NB4 (cell line): ENCODE measurements around the gene LIN37.
A peak's percentile ranks its signal among the peaks of the same experiment; 100 is the strongest.
"Not testable (repeated sequence)": the region's sequence is repeated elsewhere in the genome, so short reads cannot be mapped to it uniquely, and the experiment has no call there.

Experiments
- DNase-seq: peaks from one replicate; pipeline ENCODE4 v3.0.0; 2010; ENCODE audit warnings: low read depth
- H3K4me3 ChIP-seq: one replicate; pipeline ENCODE4 v1.5.1; 2011; ENCODE audit warnings: mild to moderate bottlenecking, low read depth, low read length, moderate library complexity
- CTCF ChIP-seq: IDR thresholded peaks from one replicate; pipeline ENCODE4 v1.5.1; 2012; ENCODE audit warnings: low read depth, low read length
- MYC ChIP-seq: IDR thresholded peaks from 2 replicates; pipeline ENCODE4 v1.6.1; 2011; ENCODE audit warnings: low read depth, low read length
- POLR2A ChIP-seq: IDR thresholded peaks from 2 replicates; pipeline ENCODE4 v1.6.1; 2011; ENCODE audit warnings: mild to moderate bottlenecking; ENCODE audit not compliant: insufficient read length; ENCODE audit errors: extremely low read depth
- TF ChIP-seq, protein P1 (sequence below): IDR thresholded peaks from 2 replicates; pipeline ENCODE4 v1.6.1; 2011; ENCODE audit warnings: low read depth, low read length

The LIN37 gene

DNA sequence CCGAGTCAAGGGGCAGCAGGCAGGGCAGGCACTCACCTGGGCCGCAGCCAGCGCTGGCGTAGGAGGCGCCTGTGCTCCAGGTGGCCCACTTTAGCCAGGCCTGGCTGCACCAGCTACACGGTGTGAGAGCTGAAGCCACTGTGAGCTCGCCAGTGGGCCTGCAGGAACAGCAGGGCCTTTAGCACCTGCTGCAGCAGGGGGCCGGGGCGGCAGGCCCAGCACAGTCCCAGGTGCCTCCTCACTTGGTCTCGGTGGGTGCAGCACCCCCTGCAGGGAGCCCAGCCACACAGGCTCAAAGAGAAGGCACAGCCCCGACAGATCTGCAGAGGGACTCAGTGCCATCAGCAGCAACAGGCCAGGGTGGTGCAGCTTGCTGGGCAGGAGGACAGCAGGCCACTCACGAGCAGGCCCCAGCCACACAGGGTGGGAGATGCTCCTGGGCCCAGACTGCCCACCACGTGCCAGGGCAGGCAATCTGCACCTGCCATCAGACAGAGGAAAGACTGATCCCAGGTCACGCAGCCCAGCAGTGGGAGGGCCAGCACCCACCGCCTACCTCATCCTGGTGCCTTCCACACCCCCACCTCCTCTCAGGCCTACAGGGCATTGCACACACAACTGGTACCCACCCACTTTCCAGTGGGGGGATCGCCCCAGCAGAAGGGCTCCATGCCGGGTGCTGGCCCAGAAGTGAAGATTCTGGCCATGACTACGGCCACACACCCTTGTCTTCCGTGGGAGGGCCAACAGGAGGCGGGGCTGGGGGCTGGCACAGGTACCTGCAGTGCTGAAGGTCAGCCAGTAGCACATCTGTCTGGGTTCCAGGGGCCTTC, 42.8 kb downstream of the LIN37 start:
- peak; percentile 11 for DNase-seq
- TF ChIP-seq CTCF (peak; percentile 10), MYC (no peak)
- no peak overlapping the region for H3K4me3 ChIP-seq

DNA sequence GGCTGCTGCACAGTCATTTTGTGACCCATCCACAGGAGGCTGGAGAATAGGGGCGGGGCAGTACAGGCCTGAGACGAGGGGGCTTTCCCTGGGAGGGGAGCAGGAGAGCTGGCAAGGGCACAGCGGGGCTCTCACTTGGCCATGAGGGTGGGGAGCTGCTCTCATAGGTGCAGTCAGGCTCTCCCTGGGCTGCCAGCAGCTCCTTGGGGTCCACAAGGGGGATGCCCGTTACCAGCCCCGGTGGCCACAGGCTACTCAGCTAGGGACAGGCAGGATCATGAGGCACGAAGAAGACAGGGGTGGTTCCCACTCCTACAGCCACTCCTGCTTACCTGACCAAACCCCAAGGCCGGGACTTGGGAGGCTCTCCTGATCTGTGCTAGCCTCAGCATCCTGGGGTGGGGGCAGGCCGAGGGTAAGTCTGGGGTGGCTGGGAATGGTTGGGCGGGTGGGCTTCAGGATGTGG, 43.5 kb downstream of the LIN37 start:
- DNase-seq: no peak
- H3K4me3 ChIP-seq: no peak overlapping the region
- no peak for TF ChIP-seq POLR2A
- TF ChIP-seq MYC: no peak
- TF ChIP-seq, protein P1, sequence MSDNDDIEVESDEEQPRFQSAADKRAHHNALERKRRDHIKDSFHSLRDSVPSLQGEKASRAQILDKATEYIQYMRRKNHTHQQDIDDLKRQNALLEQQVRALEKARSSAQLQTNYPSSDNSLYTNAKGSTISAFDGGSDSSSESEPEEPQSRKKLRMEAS: no peak

DNA sequence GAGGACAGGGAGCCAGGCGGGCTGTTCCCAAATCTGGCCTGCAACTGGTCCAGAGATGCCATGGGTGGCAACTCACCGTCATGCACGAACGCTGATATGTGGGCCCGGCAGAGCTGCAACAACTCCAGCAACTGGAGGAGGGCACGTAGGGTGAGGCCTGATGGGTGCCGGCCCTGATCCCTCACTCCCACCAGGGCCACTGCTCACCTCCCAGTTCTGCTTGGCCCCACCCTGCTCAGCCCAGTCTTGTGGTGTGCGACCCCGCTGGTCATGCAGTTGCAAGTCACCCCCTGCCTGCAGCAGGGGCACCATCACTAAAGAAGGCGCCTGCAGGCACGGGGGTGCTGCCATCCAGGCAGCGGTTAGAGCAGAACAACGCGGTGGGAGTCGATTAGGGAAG, 43.9 kb downstream of the LIN37 start:
- DNase-seq: no peak
- TF ChIP-seq, protein P1: no peak
- no peak for TF ChIP-seq CTCF
- no peak for TF ChIP-seq MYC
- no peak for TF ChIP-seq POLR2A
- no peak overlapping the region for H3K4me3 ChIP-seq

DNA sequence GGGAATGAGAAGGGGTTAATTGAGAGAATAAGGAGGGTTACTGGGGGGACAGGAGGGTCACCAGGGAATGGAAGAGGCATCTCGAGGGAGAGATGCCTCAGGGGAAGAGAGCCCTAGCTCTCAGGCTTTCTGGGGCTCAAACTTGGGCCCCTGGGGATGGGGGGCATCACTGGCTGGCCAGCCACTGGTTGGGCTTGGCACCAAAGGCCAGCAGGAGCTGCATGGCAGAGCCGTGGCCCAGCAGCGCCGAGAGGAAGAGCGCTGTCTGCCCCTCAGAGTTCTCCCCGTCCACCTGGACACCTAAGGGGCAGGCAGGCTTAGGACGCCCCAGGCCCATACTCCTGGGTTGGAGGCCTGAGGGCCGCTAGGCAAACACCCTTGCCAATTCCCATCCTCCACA, 44.5 kb downstream of the LIN37 start:
- no peak for DNase-seq
- TF ChIP-seq CTCF: no peak
- TF ChIP-seq, protein P1: no peak
- TF ChIP-seq MYC: no peak
- no peak for TF ChIP-seq POLR2A
- H3K4me3 ChIP-seq: no peak overlapping the region

DNA sequence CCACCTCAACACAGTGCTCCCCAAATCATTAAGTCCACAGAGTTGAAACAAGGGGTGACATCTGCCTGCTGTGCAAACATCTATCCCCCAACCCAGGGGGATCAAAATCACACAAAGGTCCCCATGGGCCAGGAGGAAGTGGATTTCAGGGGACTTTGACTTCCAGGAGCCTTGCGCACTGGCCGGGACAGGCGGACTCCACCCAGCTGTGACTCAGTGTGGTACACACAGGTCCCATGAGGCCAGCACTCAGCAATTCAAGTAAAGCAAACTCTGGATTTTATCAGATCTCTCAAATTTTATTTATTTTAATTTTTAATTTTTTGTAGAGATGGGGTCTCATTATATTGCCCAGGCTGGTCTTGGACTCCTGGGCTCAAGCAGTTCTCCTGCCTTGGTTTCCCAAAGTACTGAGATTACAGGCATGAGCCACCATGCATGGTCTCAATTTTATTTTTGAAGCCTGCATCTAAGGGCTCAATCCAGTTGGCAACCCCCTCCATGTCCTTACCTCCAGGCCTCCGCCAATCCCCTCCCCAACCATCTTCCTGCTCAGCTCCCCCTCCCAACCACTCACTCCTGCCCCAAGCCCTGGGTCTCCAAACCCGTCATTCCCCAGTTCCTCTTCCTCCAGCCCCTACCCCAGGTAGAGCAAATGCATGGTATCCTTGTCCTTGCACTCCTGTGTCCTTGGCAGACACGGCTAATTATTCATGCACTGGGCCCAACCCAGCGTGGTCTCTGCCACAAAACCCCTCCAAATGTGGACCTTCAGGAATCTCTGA, 45.2 kb downstream of the LIN37 start:
- TF ChIP-seq, protein P1: no peak
- no peak for TF ChIP-seq CTCF
- H3K4me3 ChIP-seq: no peak overlapping the region
- peak; percentile 55 for DNase-seq

GRCh38 chr19:35795564-35795963, 47.2 kb downstream of the LIN37 start:
- H3K4me3 ChIP-seq, DNase-seq: not testable (repeated sequence)
